Activated CD8-positive, alpha-beta T cell treated with anti-CD3 and anti-CD28 coated beads, Interleukin-2, amount 10 ng/mL, durations not matched to agents 7 days and 5 days (primary cell): ENCODE results near the gene LTB4R. TPM values are rescaled to one million over a fixed set of nuclear protein-coding genes. Genes with fewer than 3 reads are reported as not detected.
A peak's percentile ranks its signal among the peaks of the same experiment; 100 is the strongest.

Experiments
- ATAC-seq: fragments of 150-1000 bp; cut with Tn5 transposase; one replicate; pipeline ENCODE4 v1.10.0; 2021; ENCODE audit warnings: moderate library complexity
- CTCF ChIA-PET: fragments of 350-600 bp; sonication (Branson Sonifier 250); formaldehyde crosslinking; loops from one replicate; lab custom pipeline; 2021; ENCODE audit warnings: antibody characterized with exemption; lab: Charles Lee
- POLR2A ChIA-PET: fragments of 350-600 bp; sonication (Branson Sonifier 250); formaldehyde crosslinking; loops from one replicate; lab custom pipeline; 2021; ENCODE audit warnings: antibody characterized with exemption; lab: Charles Lee
- DNase-seq: peaks from one replicate; pipeline ENCODE4 v3.0.0-alpha.2; 2020
- H3K27ac Mint-ChIP-seq: one replicate; pipeline ENCODE4 v1.8.0; 2021; ENCODE audit warnings: mild to moderate bottlenecking, mixed read lengths
- H3K27me3 Mint-ChIP-seq: one replicate; pipeline ENCODE4 v1.8.0; 2021; ENCODE audit warnings: low read depth, mixed read lengths
- H3K36me3 Mint-ChIP-seq: one replicate; pipeline ENCODE4 v1.8.0; 2021; ENCODE audit warnings: low read depth, mixed read lengths
- H3K4me1 Mint-ChIP-seq: one replicate; pipeline ENCODE4 v1.8.0; 2021; ENCODE audit warnings: low read depth, mixed read lengths
- H3K4me3 Mint-ChIP-seq: one replicate; pipeline ENCODE4 v1.8.0; 2021; ENCODE audit warnings: mild to moderate bottlenecking, mixed read lengths
- H3K9me3 Mint-ChIP-seq: one replicate; pipeline ENCODE4 v1.8.0; 2022; ENCODE audit warnings: mixed read lengths; ENCODE audit not compliant: insufficient read depth
- total RNA-seq, 2 experiments: library from RNA; stranded (reverse); gene quantifications; one replicate each; pipeline ENCODE4 v1.2.3, GENCODE V29; 2021

Gene LTB4R
- total RNA-seq, 2 experiments from 2014 or later = 26.9 to 28.0 TPM

DNA sequence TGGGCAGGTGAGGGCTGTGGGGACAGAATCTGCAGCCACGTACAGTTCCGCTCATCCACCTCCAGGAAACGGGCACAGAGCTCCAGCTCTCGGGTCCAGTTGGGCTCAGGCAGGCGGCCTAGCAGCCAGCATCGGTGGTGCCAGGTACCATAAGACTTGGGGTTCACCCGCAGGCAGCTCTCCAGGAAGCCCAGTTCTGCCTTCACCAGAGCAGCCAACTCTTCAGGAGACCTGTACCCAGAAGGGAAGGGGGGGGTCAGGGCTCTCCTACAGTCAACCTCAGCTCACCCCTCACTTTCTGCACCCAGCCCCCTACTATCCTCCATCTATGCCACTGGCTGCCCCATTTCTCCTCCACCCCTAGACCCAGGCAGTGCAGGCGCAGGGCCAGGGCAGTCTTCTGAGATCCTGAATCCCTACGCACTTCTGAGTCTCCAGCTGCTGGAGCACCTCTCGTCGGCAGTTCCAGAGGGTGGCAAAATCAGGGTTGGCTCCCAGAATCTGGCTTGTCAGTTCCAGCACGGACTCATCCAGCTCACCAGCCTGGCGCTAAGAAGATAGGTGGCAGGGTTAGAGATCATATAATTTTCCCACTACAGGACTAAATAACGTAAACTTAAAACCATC, 41.3 kb upstream of the LTB4R start:
- Mint-ChIP-seq H3K27me3 (no peaks in the 10 kb centered on the region), H3K4me1 (peaks cover 46% of the 10 kb centered on the region), H3K36me3 (peaks cover 21% of the 10 kb centered on the region), H3K4me3 (peak overlapping the region; percentile 90), H3K27ac (peak overlapping the region; percentile 91), H3K9me3 (no peaks in the 10 kb centered on the region)
- DNase-seq (no peak), ATAC-seq (no peak)
- ChIA-PET POLR2A (interaction anchor here (0.7 to 5.0 kb wide), 9 partner anchors 13 to 160 kb away, joined by 3 to 48 read pairs (median 13); partner anchors contain the start of genes CBLN3, CHMP4A, DHRS1 and KHNYN), CTCF (interaction anchor here (1.3 to 8.7 kb wide), 9 partner anchors 8 to 156 kb away, joined by 4 to 98 read pairs (median 24); partner anchors contain the start of genes CIDEB, DCAF11, DHRS1 and NOP9)

DNA sequence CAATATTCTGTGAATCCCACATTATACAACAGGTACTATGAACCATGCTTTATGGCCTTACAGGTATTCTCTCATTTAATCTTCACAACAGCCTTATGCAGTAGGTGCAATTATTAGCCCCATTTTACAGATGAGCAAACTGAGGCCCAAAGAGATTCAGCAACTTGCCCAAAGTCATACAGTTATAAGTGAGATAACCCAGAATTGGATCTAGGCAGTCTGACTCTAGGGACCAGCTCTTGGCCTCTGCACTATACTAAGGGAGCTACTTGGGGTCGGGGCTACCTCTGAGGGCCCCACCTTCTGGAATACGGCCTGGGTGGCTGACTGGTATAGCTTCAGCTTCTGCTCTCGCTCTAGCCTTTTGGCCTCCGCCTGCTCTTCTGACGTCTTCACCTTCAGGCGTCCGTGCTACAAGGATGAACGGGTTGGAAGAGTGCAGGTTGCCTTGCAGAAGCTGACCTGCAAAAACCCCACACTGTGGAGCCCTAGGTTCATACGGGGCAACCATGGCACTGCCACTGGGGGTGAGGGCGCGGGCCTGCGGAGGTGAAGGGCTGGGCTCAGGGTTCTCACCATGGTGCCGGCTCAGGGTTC, 40.7 kb upstream of the LTB4R start:
- peaks cover 47% of the 10 kb centered on the region for H3K4me1 Mint-ChIP-seq
- H3K36me3 Mint-ChIP-seq = peaks cover 21% of the 10 kb centered on the region
- POLR2A ChIA-PET = interaction anchor here (0.6 to 5.0 kb wide), 17 partner anchors 9 to 160 kb away, joined by 3 to 48 read pairs (median 7); partner anchors contain the start of genes CBLN3, CHMP4A, DHRS1 and GMPR2
- peak overlapping the region; percentile 90 for H3K4me3 Mint-ChIP-seq
- DNase-seq (no peak), ATAC-seq (no peak)
- H3K9me3 Mint-ChIP-seq = no peaks in the 10 kb centered on the region
- no peaks in the 10 kb centered on the region for H3K27me3 Mint-ChIP-seq
- peak overlapping the region; percentile 91 for H3K27ac Mint-ChIP-seq
- CTCF ChIA-PET = interaction anchor here (0.7 to 8.7 kb wide), 17 partner anchors 9 to 215 kb away, joined by 3 to 98 read pairs (median 6); partner anchors contain the start of genes CHMP4A, CIDEB, DCAF11 and DHRS1

DNA sequence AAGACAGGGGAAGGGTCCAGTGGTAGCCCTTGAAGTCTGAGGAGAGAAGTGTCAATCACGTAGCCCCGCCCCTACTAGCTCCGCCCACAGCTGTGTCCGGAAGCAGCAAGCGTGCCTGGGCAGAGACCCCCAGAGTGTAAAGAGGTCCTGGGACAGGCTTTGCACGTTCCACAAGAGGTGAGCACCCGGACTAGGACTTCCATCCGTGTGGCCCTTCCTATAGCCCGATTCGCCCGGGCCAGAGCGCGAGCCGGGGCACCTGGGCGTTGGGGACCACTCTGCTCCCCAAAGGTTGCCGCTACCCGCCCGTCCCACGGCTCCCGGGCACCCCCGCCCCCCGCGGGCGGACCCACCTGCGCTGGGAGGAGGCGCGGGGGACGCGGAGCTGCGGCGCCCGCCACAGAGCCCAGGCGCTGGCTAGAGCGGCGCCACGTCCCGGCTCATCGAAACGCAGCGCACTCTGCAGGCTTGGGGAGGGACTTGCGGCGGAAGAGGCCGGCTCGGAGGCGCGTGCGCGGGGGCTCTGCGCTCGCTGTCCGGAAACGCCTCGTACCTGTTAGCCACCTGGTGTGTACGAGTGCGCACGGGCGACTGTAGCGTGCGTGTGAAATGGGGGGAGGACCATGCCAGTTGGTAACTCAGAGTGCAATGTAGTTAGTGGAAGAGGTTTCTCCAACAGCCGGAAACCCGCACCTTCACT, 40.0 kb upstream of the LTB4R start, which contains the start of gene RABGGTA:
Gene RABGGTA, minus strand, starts transcription at position 464 of the 700 bp plus-strand sequence. CDS start 482 bp downstream, outside the sequence.
- POLR2A ChIA-PET = interaction anchor here (0.6 to 5.0 kb wide), 20 partner anchors 9 to 159 kb away, joined by 3 to 48 read pairs (median 6); partner anchors contain the start of genes CBLN3, CHMP4A, DHRS1 and GMPR2
- peaks cover 47% of the 10 kb centered on the region for H3K4me1 Mint-ChIP-seq
- no peaks in the 10 kb centered on the region for H3K9me3 Mint-ChIP-seq
- CTCF ChIA-PET = interaction anchor here (0.7 to 8.7 kb wide), 19 partner anchors 9 to 216 kb away, joined by 3 to 98 read pairs (median 5); partner anchors contain the start of genes CHMP4A, CIDEB, DCAF11 and DHRS1
- peak within 1 kb of the TSS; percentile 90 for H3K4me3 Mint-ChIP-seq
- H3K27ac Mint-ChIP-seq = peak within 1 kb of the TSS; percentile 91
- no peaks in the 10 kb centered on the region for H3K27me3 Mint-ChIP-seq
- ATAC-seq = peak; percentile 94
- H3K36me3 Mint-ChIP-seq = peaks cover 19% of the 10 kb centered on the region
- DNase-seq = peak; percentile 93

DNA sequence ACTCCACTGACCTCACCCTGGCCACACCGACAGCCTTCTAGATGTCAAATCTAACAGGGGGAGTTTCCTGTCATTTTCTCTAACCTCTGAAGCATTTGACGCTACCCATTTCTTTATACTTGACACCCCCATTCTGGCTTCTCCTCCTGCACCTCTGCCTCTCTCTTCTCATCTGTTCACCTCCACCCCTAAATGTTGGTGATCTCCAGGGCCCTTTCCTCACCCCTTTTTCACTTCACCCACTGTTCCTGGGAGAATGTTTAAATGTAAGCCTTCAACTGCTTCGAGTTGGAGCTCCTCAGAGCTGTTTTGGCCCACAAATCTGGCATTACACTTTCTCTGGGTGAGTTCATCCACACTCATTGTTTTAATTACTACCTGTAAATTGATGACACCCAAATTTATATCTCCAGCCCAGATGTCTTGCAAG, 39.5 kb upstream of the LTB4R start:
- POLR2A ChIA-PET = interaction anchor here (0.7 to 5.0 kb wide), 16 partner anchors 8 to 159 kb away, joined by 3 to 48 read pairs (median 7); partner anchors contain the start of genes CBLN3, CHMP4A, DHRS1 and GMPR2
- ATAC-seq = no peak
- CTCF ChIA-PET = interaction anchor here (1.0 to 8.7 kb wide), 14 partner anchors 9 to 216 kb away, joined by 3 to 98 read pairs (median 13); partner anchors contain the start of genes CHMP4A, CIDEB, DCAF11 and DHRS1
- Mint-ChIP-seq H3K27ac (peak overlapping the region; percentile 91), H3K9me3 (no peaks in the 10 kb centered on the region), H3K4me1 (peaks cover 47% of the 10 kb centered on the region), H3K36me3 (peaks cover 13% of the 10 kb centered on the region), H3K4me3 (peak overlapping the region; percentile 90), H3K27me3 (no peaks in the 10 kb centered on the region)
- DNase-seq = no peak

DNA sequence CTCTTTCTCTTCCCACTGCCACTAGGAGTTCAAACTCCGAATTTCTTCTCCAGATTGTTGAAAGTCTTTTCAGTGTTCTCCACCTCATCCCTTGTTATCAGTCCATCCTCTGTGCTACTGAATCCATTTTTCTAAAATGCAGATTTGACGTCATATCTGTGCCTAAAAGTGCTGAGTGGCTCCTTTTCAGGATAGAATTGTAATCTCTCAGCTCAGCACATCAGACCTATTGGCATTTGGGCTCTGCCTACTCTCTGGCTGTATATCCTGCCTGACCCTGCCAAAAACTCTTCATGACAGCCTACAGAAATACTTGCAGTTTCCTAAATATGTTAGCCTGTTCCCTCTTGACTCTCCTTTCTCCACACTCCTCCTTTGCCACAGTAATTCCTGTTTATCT, 38.8 kb upstream of the LTB4R start:
- peak overlapping the region; percentile 90 for H3K4me3 Mint-ChIP-seq
- no peaks in the 10 kb centered on the region for H3K9me3 Mint-ChIP-seq
- ChIA-PET CTCF (interaction anchor here (1.0 to 8.7 kb wide), 8 partner anchors 19 to 38 kb away, joined by 3 to 98 read pairs (median 22); partner anchors contain the start of genes CIDEB, DHRS1, LTB4R2 and NOP9), POLR2A (interaction anchor here (1.2 to 5.0 kb wide), 6 partner anchors 20 to 158 kb away, joined by 3 to 48 read pairs (median 12); partner anchors contain the start of genes CBLN3, IRF9, KHNYN and LTB4R)
- ATAC-seq (no peak), DNase-seq (no peak)
- peaks cover 9% of the 10 kb centered on the region for H3K36me3 Mint-ChIP-seq
- peak overlapping the region; percentile 91 for H3K27ac Mint-ChIP-seq
- peaks cover 50% of the 10 kb centered on the region for H3K4me1 Mint-ChIP-seq
- no peaks in the 10 kb centered on the region for H3K27me3 Mint-ChIP-seq

DNA sequence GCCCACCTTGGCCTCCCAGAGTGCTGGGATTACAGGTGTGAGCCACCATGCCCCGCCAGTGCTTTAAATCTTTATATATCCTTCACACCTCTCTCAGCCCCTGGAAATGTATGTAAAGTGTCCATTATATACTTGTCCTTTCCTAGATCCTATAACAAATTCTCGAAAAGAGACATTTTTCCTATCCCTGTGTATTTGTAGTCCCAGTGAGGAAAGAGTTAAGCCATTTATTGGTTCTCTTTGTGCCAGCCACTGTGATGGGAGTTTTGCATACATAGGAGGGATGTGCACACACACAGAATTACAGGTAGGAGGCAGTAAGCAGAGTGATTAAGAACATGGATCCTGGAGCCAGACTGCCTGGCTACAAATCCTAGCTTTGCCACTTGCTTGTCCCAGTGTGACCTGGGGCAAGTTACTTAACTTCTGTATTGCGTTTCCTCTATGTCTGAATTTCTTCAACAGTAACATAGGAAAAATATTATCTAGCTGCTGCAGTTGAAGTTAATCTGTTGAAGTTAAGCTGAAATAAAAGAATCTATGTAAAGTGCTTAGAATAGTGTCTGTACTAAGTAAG, 37.8 kb upstream of the LTB4R start:
- ATAC-seq (no peak), DNase-seq (no peak)
- H3K27me3 Mint-ChIP-seq = no peaks in the 10 kb centered on the region
- no peak overlapping the region for H3K4me3 Mint-ChIP-seq
- H3K27ac Mint-ChIP-seq = peak overlapping the region; percentile 82
- no peaks in the 10 kb centered on the region for H3K9me3 Mint-ChIP-seq
- H3K4me1 Mint-ChIP-seq = peaks cover 60% of the 10 kb centered on the region
- ChIA-PET CTCF (interaction anchor here (0.7 to 8.7 kb wide), 15 partner anchors 16 to 215 kb away, joined by 3 to 98 read pairs (median 8); partner anchors contain the start of genes CIDEB, DHRS1, KHNYN and LTB4R), POLR2A (interaction anchor here (0.7 to 1.9 kb wide), 6 partner anchors 16 to 112 kb away, joined by 4 to 19 read pairs (median 6); partner anchors contain the start of genes CHMP4A, IRF9 and TINF2)
- H3K36me3 Mint-ChIP-seq = peaks cover 7% of the 10 kb centered on the region

DNA sequence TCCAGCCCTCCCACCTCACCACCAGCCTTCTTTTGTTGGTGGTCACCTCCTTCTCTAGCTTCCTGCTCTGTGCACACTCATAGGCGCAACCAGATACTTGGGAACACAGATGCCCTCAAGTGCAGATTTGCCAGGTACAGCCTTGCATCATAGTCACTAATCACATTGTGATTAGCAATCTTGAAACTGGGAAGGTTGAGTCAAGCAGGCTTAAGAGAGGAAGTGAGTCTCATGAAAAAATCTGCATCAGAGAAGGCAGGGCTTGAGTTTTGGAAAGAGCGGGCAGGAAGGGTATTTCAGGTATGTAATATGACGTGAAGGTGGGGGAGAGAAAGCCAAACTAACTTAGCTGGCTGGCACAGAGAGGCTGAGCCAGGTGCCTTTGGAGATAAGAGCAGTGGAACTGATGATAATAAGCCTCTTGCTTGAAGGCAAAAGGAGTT, 37.2 kb upstream of the LTB4R start:
- DNase-seq (peak; percentile 57), ATAC-seq (peak; percentile 2)
- ChIA-PET POLR2A (interaction anchor here (0.7 to 1.9 kb wide), 6 partner anchors 16 to 113 kb away, joined by 4 to 19 read pairs (median 6); partner anchors contain the start of genes CHMP4A, IRF9 and TINF2), CTCF (interaction anchor here (0.7 to 8.7 kb wide), 15 partner anchors 16 to 216 kb away, joined by 3 to 98 read pairs (median 8); partner anchors contain the start of genes CIDEB, DHRS1, KHNYN and LTB4R)
- Mint-ChIP-seq H3K36me3 (peaks cover 6% of the 10 kb centered on the region), H3K27ac (peak overlapping the region; percentile 82), H3K9me3 (no peaks in the 10 kb centered on the region), H3K27me3 (no peaks in the 10 kb centered on the region), H3K4me3 (no peak overlapping the region), H3K4me1 (peaks cover 65% of the 10 kb centered on the region)

DNA sequence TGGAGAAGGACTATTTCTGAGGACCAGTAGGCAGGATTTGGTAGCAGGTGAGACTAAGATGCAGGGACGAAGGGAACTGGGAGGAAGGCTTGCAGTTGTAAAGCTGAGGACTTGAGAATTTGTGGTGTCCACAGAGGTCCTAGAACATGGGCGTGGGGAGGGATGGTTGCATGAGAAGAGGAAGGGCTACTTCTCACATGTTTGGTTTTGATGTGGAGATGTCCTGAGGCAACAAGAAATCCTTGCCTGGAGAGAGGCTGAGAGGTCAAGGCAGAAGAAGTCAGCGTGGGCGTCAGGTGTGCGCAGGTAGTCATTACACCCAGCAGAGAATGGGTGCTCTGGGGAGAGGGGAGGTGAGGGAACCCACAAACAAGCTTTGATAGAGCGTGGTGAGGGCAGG, 34.2 kb upstream of the LTB4R start:
- Mint-ChIP-seq H3K4me3 (no peak overlapping the region), H3K4me1 (peaks cover 54% of the 10 kb centered on the region), H3K27me3 (no peaks in the 10 kb centered on the region), H3K9me3 (no peaks in the 10 kb centered on the region), H3K27ac (no peak overlapping the region), H3K36me3 (peaks cover 2% of the 10 kb centered on the region)
- DNase-seq (no peak), ATAC-seq (no peak)
- ChIA-PET CTCF (interaction anchor here (1.0 to 8.4 kb wide), 4 partner anchors 18 to 35 kb away, joined by 3 to 57 read pairs (median 31); partner anchors contain the start of genes CIDEB, LTB4R, LTB4R2 and TINF2), POLR2A (interaction anchor here (1.6 kb wide), 1 partner anchor 34 kb away, joined by 6 read pairs; the partner anchor contains the start of gene TINF2)

DNA sequence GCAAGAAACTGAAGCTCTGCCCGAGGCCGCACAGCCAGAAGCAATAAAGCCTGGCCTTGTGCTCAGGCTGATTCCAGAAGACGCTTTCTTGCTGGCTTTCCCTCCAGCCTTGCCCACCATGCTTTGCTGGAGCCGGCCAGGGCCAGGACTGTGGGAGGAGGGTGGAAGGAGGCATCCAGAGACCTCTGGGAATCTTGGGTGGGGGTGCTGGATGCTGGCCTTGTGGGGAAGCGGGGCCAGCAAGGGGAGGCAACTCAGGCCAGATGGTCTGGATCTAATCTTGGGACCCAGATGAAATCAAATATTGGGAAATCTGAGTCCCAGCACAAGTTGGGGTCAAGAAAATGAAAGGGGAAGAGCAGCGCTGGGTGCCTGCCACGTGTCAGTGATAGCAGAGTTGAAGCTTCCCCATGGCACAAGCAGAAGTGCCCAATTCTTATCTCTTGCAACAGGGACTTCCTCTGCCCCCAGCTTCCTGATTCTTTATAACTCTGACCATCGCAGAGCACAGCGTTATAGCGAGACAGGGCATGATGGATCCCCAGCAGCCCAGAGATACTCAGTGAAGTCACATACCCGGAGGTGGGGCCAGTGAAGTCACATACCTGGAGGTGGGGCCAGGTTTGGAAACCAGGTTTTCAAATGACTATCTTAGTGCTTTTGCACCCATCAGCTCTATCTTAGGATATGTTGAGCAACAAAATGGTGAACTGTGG, 33.5 kb upstream of the LTB4R start:
- Mint-ChIP-seq H3K4me1 (peaks cover 47% of the 10 kb centered on the region), H3K27ac (no peak overlapping the region), H3K27me3 (no peaks in the 10 kb centered on the region), H3K4me3 (no peak overlapping the region), H3K36me3 (peaks cover 2% of the 10 kb centered on the region), H3K9me3 (no peaks in the 10 kb centered on the region)
- ATAC-seq = no peak
- CTCF ChIA-PET = interaction anchor here (1.0 to 8.4 kb wide), 6 partner anchors 7 to 35 kb away, joined by 3 to 57 read pairs (median 17); partner anchors contain the start of genes CIDEB, LTB4R, LTB4R2 and RABGGTA
- no peak for DNase-seq
- POLR2A ChIA-PET = interaction anchor here (1.6 kb wide), 1 partner anchor 35 kb away, joined by 6 read pairs; the partner anchor contains the start of gene TINF2
